ENCODE measurements around the gene GPR108. TPM values are rescaled to one million over a fixed set of nuclear protein-coding genes. Genes with fewer than 3 reads are reported as not detected.
A peak's percentile ranks its signal among the peaks of the same experiment; 100 is the strongest.

Gene GPR108
- polyA plus RNA-seq, 1 donor from 2014 or later: 24.6 TPM

GRCh38 chr19:6767357-6768235, 30.2 kb upstream of the GPR108 start, which contains the start of gene SH2D3A:
TSS of gene SH2D3A (minus strand) at chr19:6767435. CDS start at chr19:6763748, 3,687 bp downstream.
- H3K27me3 ChIP-seq (ENCODE audit: insufficient read depth, low read depth, low read length): peaks cover 32% of the 10 kb centered on the region
- H3K36me3 ChIP-seq (ENCODE audit: insufficient read depth, low read length): no peaks in the 10 kb centered on the region
- no peaks in the 10 kb centered on the region for H3F3A ChIP-seq (ENCODE audit: insufficient read depth, low read length, poor library complexity, severe bottlenecking)
- no peak for TF ChIP-seq SMC3 (conservative IDR thresholded peaks at IDR 0.05; ENCODE audit: poor library complexity)
- TF ChIP-seq MXI1 (conservative IDR thresholded peaks at IDR 0.05; ENCODE audit: poor library complexity, severe bottlenecking): no peak
- no peak for TF ChIP-seq TAF1 (IDR thresholded peaks at IDR 0.05; ENCODE audit: low read depth)
- no peak for TF ChIP-seq EP300 (conservative IDR thresholded peaks at IDR 0.05; ENCODE audit: poor library complexity, severe bottlenecking)
- TF ChIP-seq EZH2 (IDR thresholded peaks at IDR 0.05; ENCODE audit: borderline replicate concordance, insufficient read depth, low read length, poor library complexity, severe bottlenecking): no peak
- TF ChIP-seq REST (IDR thresholded peaks at IDR 0.05; ENCODE audit: borderline replicate concordance): no peak
- no peak for TF ChIP-seq CTCF (IDR thresholded peaks at IDR 0.05; ENCODE audit: poor library complexity, severe bottlenecking)
- no peak for TF ChIP-seq RAD21 (conservative IDR thresholded peaks at IDR 0.05)
- no peak for TF ChIP-seq POLR2AphosphoS5 (IDR thresholded peaks at IDR 0.05)
- peak within 1 kb of the TSS; percentile 20 for H3K9ac ChIP-seq (ENCODE audit: low read length)
- H3K4me3 ChIP-seq (ENCODE audit: low read length): peak within 1 kb of the TSS; percentile 63
- no peak within 1 kb of the TSS for H2AFZ ChIP-seq (ENCODE audit: low read depth, low read length)
- H3K79me2 ChIP-seq (replicated peaks; ENCODE audit: insufficient read depth, low read length): no peaks in the 10 kb centered on the region
- no peaks in the 10 kb centered on the region for H4K20me1 ChIP-seq (ENCODE audit: insufficient read depth)
- H3K27ac ChIP-seq (ENCODE audit: low read length): no peak within 1 kb of the TSS
- H3K4me2 ChIP-seq (ENCODE audit: low read length): peak within 1 kb of the TSS; percentile 48
- no peaks in the 10 kb centered on the region for H3K9me2 ChIP-seq (ENCODE audit: insufficient read depth, low read length)
- H3K9me3 ChIP-seq (ENCODE audit: low read length): no peaks in the 10 kb centered on the region

GRCh38 chr19:6767081-6767356, 29.6 kb upstream of the GPR108 start:
- no peaks in the 10 kb centered on the region for H3K79me2 ChIP-seq (replicated peaks; ENCODE audit: insufficient read depth, low read length)

More at GRCh38 chr19:6767081-6767356, 29.6 kb upstream of the GPR108 start:
- TF ChIP-seq EZH2 (IDR thresholded peaks at IDR 0.05; ENCODE audit: borderline replicate concordance, insufficient read depth, low read length, poor library complexity, severe bottlenecking): no peak
- TF ChIP-seq EP300 (conservative IDR thresholded peaks at IDR 0.05; ENCODE audit: poor library complexity, severe bottlenecking): no peak
- TF ChIP-seq POLR2AphosphoS5 (IDR thresholded peaks at IDR 0.05): no peak
- no peak for TF ChIP-seq TAF1 (IDR thresholded peaks at IDR 0.05; ENCODE audit: low read depth)
- TF ChIP-seq MXI1 (conservative IDR thresholded peaks at IDR 0.05; ENCODE audit: poor library complexity, severe bottlenecking): no peak
- TF ChIP-seq SMC3 (conservative IDR thresholded peaks at IDR 0.05; ENCODE audit: poor library complexity): no peak
- TF ChIP-seq CTCF (IDR thresholded peaks at IDR 0.05; ENCODE audit: poor library complexity, severe bottlenecking): no peak
- TF ChIP-seq RAD21 (conservative IDR thresholded peaks at IDR 0.05): no peak
- peaks cover 32% of the 10 kb centered on the region for H3K27me3 ChIP-seq (ENCODE audit: insufficient read depth, low read depth, low read length)
- peak overlapping the region; percentile 20 for H3K9ac ChIP-seq (ENCODE audit: low read length)
- H4K20me1 ChIP-seq (ENCODE audit: insufficient read depth): no peaks in the 10 kb centered on the region
- H3K27ac ChIP-seq (ENCODE audit: low read length): no peak overlapping the region
- H3K9me3 ChIP-seq (ENCODE audit: low read length): no peaks in the 10 kb centered on the region
- no peak overlapping the region for H2AFZ ChIP-seq (ENCODE audit: low read depth, low read length)
- H3K36me3 ChIP-seq (ENCODE audit: insufficient read depth, low read length): no peaks in the 10 kb centered on the region
- H3F3A ChIP-seq (ENCODE audit: insufficient read depth, low read length, poor library complexity, severe bottlenecking): no peaks in the 10 kb centered on the region
- peak overlapping the region; percentile 63 for H3K4me3 ChIP-seq (ENCODE audit: low read length)
- H3K9me2 ChIP-seq (ENCODE audit: insufficient read depth, low read length): no peaks in the 10 kb centered on the region
- peak overlapping the region; percentile 48 for H3K4me2 ChIP-seq (ENCODE audit: low read length)
